SJCRH30 (cell line): ENCODE results near the gene COL5A1. TPM values are rescaled to one million over a fixed set of nuclear protein-coding genes. Genes with fewer than 3 reads are reported as not detected.
"Not testable (repeated sequence)": the region's sequence is repeated elsewhere in the genome, so short reads cannot be mapped to it uniquely, and the experiment has no call there.

Experiments
- DNase-seq, 2 experiments: peaks; one replicate each; pipeline ENCODE4 v3.0.0-alpha.2; 2015 to 2020
- H3K27ac ChIP-seq: fragments of 250-450 bp; sonication (Bioruptor Pico); 2 replicates; pipeline ENCODE4 v1.5.1; 2020; ENCODE audit warnings: mild to moderate bottlenecking, moderate library complexity
- H3K27me3 ChIP-seq: fragments of 250-450 bp; sonication (Bioruptor Pico); 2 replicates; pipeline ENCODE4 v1.5.1; 2020; ENCODE audit warnings: mild to moderate bottlenecking, moderate library complexity
- H3K36me3 ChIP-seq: fragments of 250-450 bp; sonication (Bioruptor Pico); 2 replicates; pipeline ENCODE4 v1.5.1; 2020; ENCODE audit warnings: mild to moderate bottlenecking, moderate library complexity
- H3K4me1 ChIP-seq: fragments of 250-450 bp; sonication (Bioruptor Pico); 2 replicates; pipeline ENCODE4 v1.5.1; 2020; ENCODE audit warnings: mild to moderate bottlenecking, moderate library complexity
- H3K4me3 ChIP-seq: fragments of 250-450 bp; sonication (Bioruptor Pico); 2 replicates; pipeline ENCODE4 v1.5.1; 2020; ENCODE audit warnings: mild to moderate bottlenecking, moderate library complexity
- H3K9me3 ChIP-seq: fragments of 250-450 bp; sonication (Bioruptor Pico); replicated peaks from 2 replicates; pipeline ENCODE4 v1.5.1; 2020; ENCODE audit warnings: mild to moderate bottlenecking, moderate library complexity
- total RNA-seq: library from RNA; depleted of rRNA; stranded (reverse); fragments of >200 nt; shearing (Covaris generic); gene quantifications from 2 replicates; pipeline ENCODE4 v1.2.3, GENCODE V29; 2014

The COL5A1 gene
- total RNA-seq, 1 experiment from 2014 or later = 32.1 TPM

GRCh38 chr9:134636149-134636507 is 5.5 kb upstream of the COL5A1 start:
- H3K4me1 ChIP-seq = peaks cover 34% of the 10 kb centered on the region
- no peak overlapping the region for H3K4me3 ChIP-seq
- H3K27ac ChIP-seq = no peak overlapping the region
- no peaks in the 10 kb centered on the region for H3K9me3 ChIP-seq
- no peaks in the 10 kb centered on the region for H3K27me3 ChIP-seq
- DNase-seq = no peak
- no peaks in the 10 kb centered on the region for H3K36me3 ChIP-seq

- peak; percentile 56 to 60 for DNase-seq
- H3K4me3 ChIP-seq = no peak overlapping the region
- no peaks in the 10 kb centered on the region for H3K9me3 ChIP-seq
- no peaks in the 10 kb centered on the region for H3K36me3 ChIP-seq
- H3K27me3 ChIP-seq = no peaks in the 10 kb centered on the region
- H3K27ac ChIP-seq = no peak overlapping the region
- H3K4me1 ChIP-seq = peaks cover 34% of the 10 kb centered on the region
Observed at GRCh38 chr9:134637241-134637640, 4.4 kb upstream of the COL5A1 start.

GRCh38 chr9:134637696-134638501 is 3.7 kb upstream of the COL5A1 start:
- DNase-seq = peak; percentile 67 to 80
- H3K4me1 ChIP-seq = peaks cover 34% of the 10 kb centered on the region

GRCh38 chr9:134638502-134639090 is 3.0 kb upstream of the COL5A1 start:
- no peak for DNase-seq
- Histone ChIP-seq H3K4me3 (no peak overlapping the region), H3K9me3 (no peaks in the 10 kb centered on the region), H3K27ac (no peak overlapping the region), H3K27me3 (no peaks in the 10 kb centered on the region), H3K4me1 (peaks cover 34% of the 10 kb centered on the region), H3K36me3 (no peaks in the 10 kb centered on the region)

More at GRCh38 chr9:134637696-134638501, 3.7 kb upstream of the COL5A1 start:
- Histone ChIP-seq H3K27me3 (no peaks in the 10 kb centered on the region), H3K9me3 (no peaks in the 10 kb centered on the region), H3K4me3 (no peak overlapping the region), H3K36me3 (no peaks in the 10 kb centered on the region), H3K27ac (no peak overlapping the region)

- Histone ChIP-seq H3K9me3 (no peaks in the 10 kb centered on the region), H3K4me1 (peaks cover 39% of the 10 kb centered on the region), H3K4me3 (peak overlapping the region; percentile 89; the same call in 1 of the 2 replicates), H3K27ac (no peak overlapping the region), H3K27me3 (no peaks in the 10 kb centered on the region), H3K36me3 (no peaks in the 10 kb centered on the region)
- no peak for DNase-seq
Observed at GRCh38 chr9:134639994-134640393, 1.6 kb upstream of the COL5A1 start.

GRCh38 chr9:134640506-134641172 is 964 bp upstream of the COL5A1 start:
- Histone ChIP-seq H3K27me3 (no peaks in the 10 kb centered on the region), H3K27ac (peak overlapping the region; percentile 67), H3K36me3 (no peaks in the 10 kb centered on the region), H3K9me3 (no peaks in the 10 kb centered on the region), H3K4me1 (peaks cover 45% of the 10 kb centered on the region), H3K4me3 (peak overlapping the region; percentile 89)
- DNase-seq = peak; percentile 84

GRCh38 chr9:134641990-134642384 is 384 bp downstream of the COL5A1 start:
- peak overlapping the region; percentile 67; the same call in 1 of the 2 replicates for H3K27ac ChIP-seq
- H3K27me3 ChIP-seq = no peaks in the 10 kb centered on the region
- no peak for DNase-seq
- H3K36me3 ChIP-seq = peaks cover 4% of the 10 kb centered on the region; the same call in 1 of the 2 replicates
- peak overlapping the region; percentile 89 for H3K4me3 ChIP-seq
- H3K9me3 ChIP-seq = no peaks in the 10 kb centered on the region
- H3K4me1 ChIP-seq = peaks cover 52% of the 10 kb centered on the region

GRCh38 chr9:134642385-134643181 is 980 bp downstream of the COL5A1 start:
- H3K9me3 ChIP-seq = no peaks in the 10 kb centered on the region
- no peaks in the 10 kb centered on the region for H3K27me3 ChIP-seq
- peak overlapping the region; percentile 89 for H3K4me3 ChIP-seq
- DNase-seq = peak; percentile 68 to 74
- H3K4me1 ChIP-seq = peaks cover 46% of the 10 kb centered on the region
- H3K27ac ChIP-seq = peak overlapping the region; percentile 13; the same call in 1 of the 2 replicates
- peaks cover 4% of the 10 kb centered on the region for H3K36me3 ChIP-seq

GRCh38 chr9:134643222-134643671 is 1.6 kb downstream of the COL5A1 start:
- no peaks in the 10 kb centered on the region for H3K27me3 ChIP-seq
- DNase-seq = peak in 1 of 2 experiments; percentile 44
- H3K27ac ChIP-seq = peak overlapping the region; percentile 13
- peaks cover 4% of the 10 kb centered on the region for H3K36me3 ChIP-seq
- no peaks in the 10 kb centered on the region for H3K9me3 ChIP-seq
- peaks cover 40% of the 10 kb centered on the region for H3K4me1 ChIP-seq
- H3K4me3 ChIP-seq = peak overlapping the region; percentile 89

- H3K4me1 ChIP-seq = peaks cover 36% of the 10 kb centered on the region
- not testable (repeated sequence) for H3K9me3 ChIP-seq, DNase-seq, H3K27me3 ChIP-seq
- peak overlapping the region; percentile 72; the same call in 1 of the 2 replicates for H3K27ac ChIP-seq
- H3K4me3 ChIP-seq = peak overlapping the region; percentile 37
- H3K36me3 ChIP-seq = peaks cover 13% of the 10 kb centered on the region
Observed at GRCh38 chr9:134644401-134644724, 2.8 kb downstream of the COL5A1 start.

- DNase-seq = peak; percentile 95 to 96
- H3K27ac ChIP-seq = peak overlapping the region; percentile 72
- no peaks in the 10 kb centered on the region for H3K27me3 ChIP-seq
- peak overlapping the region; percentile 37 for H3K4me3 ChIP-seq
- H3K36me3 ChIP-seq = peaks cover 17% of the 10 kb centered on the region
- H3K4me1 ChIP-seq = peaks cover 31% of the 10 kb centered on the region
- H3K9me3 ChIP-seq = no peaks in the 10 kb centered on the region
Observed at GRCh38 chr9:134644725-134645606, 3.4 kb downstream of the COL5A1 start.

- H3K9me3 ChIP-seq = no peaks in the 10 kb centered on the region
- H3K27ac ChIP-seq = peak overlapping the region; percentile 72
- DNase-seq = no peak
- no peaks in the 10 kb centered on the region for H3K27me3 ChIP-seq
- H3K36me3 ChIP-seq = peaks cover 20% of the 10 kb centered on the region
- no peak overlapping the region for H3K4me3 ChIP-seq
- peaks cover 23% of the 10 kb centered on the region for H3K4me1 ChIP-seq
Observed at GRCh38 chr9:134645607-134646365, 4.2 kb downstream of the COL5A1 start.
